HG03060 (cell line): ENCODE results near the gene GRID1.
"Not testable (repeated sequence)": the region's sequence is repeated elsewhere in the genome, so short reads cannot be mapped to it uniquely, and the experiment has no call there.

Experiments used
- ATAC-seq: cut with Tn5 transposase; IDR thresholded peaks from one replicate; pipeline ENCODE4 v1.9.1; 2021; ENCODE audit warnings: low read depth, moderate number of reproducible peaks; ENCODE audit not compliant: unreplicated experiment

The GRID1 gene

GRCh38 chr10:86256690-86257315 is 109.8 kb downstream of the GRID1 start:
- no peak for ATAC-seq

GRCh38 chr10:86255405-86256251 is 111.0 kb downstream of the GRID1 start:
- ATAC-seq: no peak

- no peak for ATAC-seq
These were observed 111.9 kb downstream of the GRID1 start for GRCh38 chr10:86254526-86255174.

- ATAC-seq: no peak
These were observed 112.5 kb downstream of the GRID1 start for GRCh38 chr10:86254081-86254480.

GRCh38 chr10:86253091-86254072 is 113.2 kb downstream of the GRID1 start:
- ATAC-seq: no peak

GRCh38 chr10:86252556-86252955 is 114.0 kb downstream of the GRID1 start:
- ATAC-seq: no peak

- no peak for ATAC-seq
These were observed 114.5 kb downstream of the GRID1 start for GRCh38 chr10:86252079-86252478.

- ATAC-seq: no peak
These were observed 115.2 kb downstream of the GRID1 start for GRCh38 chr10:86251426-86251825.

GRCh38 chr10:86250399-86250798 is 116.2 kb downstream of the GRID1 start:
- no peak for ATAC-seq

- ATAC-seq: no peak
These were observed 116.8 kb downstream of the GRID1 start for GRCh38 chr10:86249794-86250193.

- no peak for ATAC-seq
These were observed 118.5 kb downstream of the GRID1 start for GRCh38 chr10:86248062-86248461.

DNA sequence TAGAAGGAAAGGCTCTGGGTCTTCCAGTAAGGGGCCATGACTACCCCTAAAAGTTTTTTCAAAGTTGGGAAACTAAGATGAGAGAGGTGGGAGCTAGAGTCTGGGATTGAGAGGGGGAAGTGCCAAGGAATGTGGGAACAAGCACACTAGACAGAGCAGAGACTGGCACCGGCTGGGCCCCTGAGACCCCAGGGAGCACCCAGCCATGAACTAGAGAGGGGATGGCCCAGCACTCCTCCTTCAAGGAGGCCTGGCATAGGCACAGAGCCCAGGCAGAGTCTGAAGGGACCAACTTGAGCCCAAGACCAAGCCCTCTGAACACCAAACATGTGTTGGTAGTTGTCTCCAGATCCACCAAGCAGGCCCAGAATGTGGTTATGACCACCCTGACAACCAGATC is 119.0 kb downstream of the GRID1 start:
- ATAC-seq: no peak

- ATAC-seq: no peak
These were observed 119.5 kb downstream of the GRID1 start for GRCh38 chr10:86247073-86247472.

DNA sequence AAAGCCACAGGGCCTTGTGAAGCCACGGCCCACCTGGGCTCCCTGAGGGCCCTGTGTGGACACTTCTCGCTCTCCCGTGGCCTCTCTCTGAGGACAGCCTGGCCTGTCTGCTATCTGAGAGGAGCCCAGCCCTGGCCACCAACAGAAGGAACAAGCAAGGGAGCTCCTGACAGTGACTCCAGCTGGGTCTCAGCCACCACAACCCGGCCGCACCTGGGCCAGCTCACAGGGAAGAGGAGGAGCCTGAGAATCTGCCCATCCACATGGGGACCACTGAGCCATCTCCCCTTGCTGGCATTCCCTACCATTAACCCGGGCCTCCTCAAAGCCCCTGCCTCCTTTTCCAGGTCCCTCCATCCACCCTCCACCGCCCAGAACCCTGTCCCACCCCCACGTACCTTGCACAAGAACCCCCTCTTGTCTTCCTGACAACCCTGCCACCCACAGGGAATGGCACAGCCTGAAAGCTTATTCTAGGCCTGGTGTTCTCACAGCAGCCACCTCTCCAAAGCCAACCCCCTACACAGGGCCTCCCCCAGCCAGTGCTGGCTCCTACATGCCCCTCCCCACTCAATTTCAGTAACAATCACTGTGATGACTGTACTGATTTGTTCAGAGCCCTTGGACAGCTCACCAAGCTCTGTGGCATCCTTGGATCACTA is 120.2 kb downstream of the GRID1 start:
- no peak for ATAC-seq

- ATAC-seq: no peak
These were observed 121.6 kb downstream of the GRID1 start for GRCh38 chr10:86245015-86245394.

DNA sequence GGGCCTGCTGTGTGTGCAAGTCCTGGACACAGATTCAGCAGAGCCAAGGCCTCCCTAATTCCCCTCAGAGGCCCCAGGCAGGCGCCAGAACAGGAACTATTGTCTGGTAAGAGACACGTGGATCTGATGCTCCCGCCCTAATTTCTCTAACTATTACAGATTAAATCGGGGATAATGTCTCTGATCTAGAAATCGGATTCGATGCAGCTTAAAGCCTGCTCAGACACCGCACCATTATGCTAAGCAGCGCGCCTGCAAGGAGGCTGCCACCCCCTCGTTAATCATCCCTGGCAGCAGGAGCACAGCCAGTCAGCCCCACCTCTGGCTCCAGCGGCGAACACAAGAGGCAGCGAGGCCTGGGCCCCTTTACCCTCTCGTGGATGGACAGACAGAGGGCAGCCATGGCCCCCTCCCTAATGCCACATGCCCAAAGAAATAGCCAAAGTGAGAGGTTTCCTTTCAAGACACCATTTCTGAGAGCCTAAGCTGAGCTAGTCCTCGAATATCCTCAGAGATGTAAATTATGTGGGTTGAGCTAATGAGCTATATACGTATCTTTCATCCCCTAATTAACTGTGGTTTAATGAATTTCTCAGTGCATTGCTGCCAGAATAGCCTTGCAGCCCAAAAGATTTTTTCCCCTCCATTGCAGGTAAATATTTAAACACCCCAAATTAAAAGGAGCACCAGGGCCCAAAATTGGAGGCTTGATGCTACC is 122.1 kb downstream of the GRID1 start:
- ATAC-seq: no peak

DNA sequence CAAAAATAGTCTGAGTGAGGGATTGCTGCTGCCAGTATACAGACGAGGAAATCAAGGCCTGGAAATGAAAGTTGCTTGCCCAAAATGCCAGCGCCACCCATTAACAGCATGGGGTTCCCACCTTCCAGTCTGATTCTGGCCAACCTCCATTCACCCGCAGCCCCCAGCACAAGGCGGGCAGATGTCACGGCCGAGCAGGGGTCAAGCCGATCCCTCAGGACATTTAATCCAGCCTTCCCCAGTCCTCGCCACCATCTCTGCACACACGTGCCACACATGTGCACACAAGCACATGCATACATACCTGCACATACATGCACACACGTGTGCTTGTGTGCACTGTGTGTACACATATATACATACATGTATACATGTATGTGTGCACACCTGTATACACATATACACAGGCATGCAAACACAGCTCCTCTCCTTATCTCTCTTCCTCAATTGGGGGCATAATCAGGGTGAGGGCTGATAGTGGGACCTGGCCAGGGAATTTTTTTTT is 122.9 kb downstream of the GRID1 start:
- no peak for ATAC-seq

- ATAC-seq: no peak
These were observed 123.8 kb downstream of the GRID1 start for GRCh38 chr10:86242761-86243160.

GRCh38 chr10:86238089-86238488 is 128.5 kb downstream of the GRID1 start:
- not testable (repeated sequence) for ATAC-seq
